Thymus (tissue), 11 donors: Measurements from ENCODE around the gene FMO1. TPM values are rescaled to one million over a fixed set of nuclear protein-coding genes. Genes with fewer than 3 reads are reported as not detected.
A peak's percentile ranks its signal among the peaks of the same experiment; 100 is the strongest.
"Not testable (repeated sequence)": the region's sequence is repeated elsewhere in the genome, so short reads cannot be mapped to it uniquely, and the experiment has no call there.

Source experiments
- DNase-seq, 9 donors: peaks; one replicate each; pipeline ENCODE4 v3.0.0-alpha.2; 2013; ENCODE audit warnings: low spot score in 9 of 9, low read depth in 6 of 9, missing footprints in 1 of 9
- H3K27ac ChIP-seq, 2 donors: one replicate each; pipeline ENCODE4 v1.5.1; 2013; ENCODE audit warnings: control low read depth in 1 of 2, low read depth in 1 of 2, low read length in 1 of 2, mild to moderate bottlenecking in 1 of 2, moderate library complexity in 1 of 2
- H3K27me3 ChIP-seq, 2 donors: one replicate each; pipeline ENCODE4 v1.5.1; 2013; ENCODE audit warnings: low read length in 1 of 2; ENCODE audit not compliant: control insufficient read depth in 2 of 2, insufficient read depth in 1 of 2
- H3K36me3 ChIP-seq, 2 donors: one replicate each; pipeline ENCODE4 v1.5.1; 2013; ENCODE audit warnings: low read length in 1 of 2, mild to moderate bottlenecking in 1 of 2, moderate library complexity in 1 of 2; ENCODE audit not compliant: control insufficient read depth in 2 of 2, insufficient read depth in 2 of 2
- H3K4me1 ChIP-seq, 2 donors: one replicate each; pipeline ENCODE4 v1.5.1; 2013; ENCODE audit warnings: low read length in 2 of 2; ENCODE audit not compliant: control insufficient read depth in 2 of 2, insufficient read depth in 2 of 2
- H3K4me3 ChIP-seq, 2 donors: one replicate each; pipeline ENCODE4 v1.5.1; 2013; ENCODE audit warnings: low read length in 2 of 2, control low read depth in 1 of 2, mild to moderate bottlenecking in 1 of 2
- H3K9me3 ChIP-seq, 2 donors: one replicate each; pipeline ENCODE4 v1.5.1; 2013; ENCODE audit warnings: low read length in 1 of 2, mild to moderate bottlenecking in 1 of 2; ENCODE audit not compliant: control insufficient read depth in 2 of 2, insufficient read depth in 1 of 2
- WGBS: extraction: QIAGEN DNeasy Blood & Tissue Kit; methylation state at CpG from one replicate; pipeline ENCODE4 v1.1.7; 2013; 5-methylcytosine and 5-hydroxymethylcytosine counted together
- polyA plus RNA-seq: library from polyadenylated mRNA; stranded (reverse); fragments of 200-250 nt; gene quantifications from one replicate; pipeline ENCODE4 v1.2.3, GENCODE V29; 2013
- total RNA-seq: library from RNA; stranded (reverse); fragments of 120-200 nt; gene quantifications from one replicate; pipeline ENCODE4 v1.2.4, GENCODE V29; 2013
- donor health status: healthy.

Gene FMO1
- total and polyA plus RNA-seq, 2 donors, result 5.6 to 10.8 TPM

GRCh38 chr1:171217658-171218443 lies 30.4 kb upstream of the FMO1 start:
- no peak for DNase-seq
- H3K27ac ChIP-seq, result no peak overlapping the region
- no peak overlapping the region for H3K4me3 ChIP-seq
- 94% methylated on average over 9 of the region's 9 CpGs for WGBS
- no peaks in the 10 kb centered on the region for H3K36me3 ChIP-seq
- no peaks in the 10 kb centered on the region for H3K4me1 ChIP-seq
- no peaks in the 10 kb centered on the region for H3K27me3 ChIP-seq
- no peaks in the 10 kb centered on the region for H3K9me3 ChIP-seq

- Histone ChIP-seq H3K9me3 (no peaks in the 10 kb centered on the region), H3K4me1 (no peaks in the 10 kb centered on the region), H3K36me3 (no peaks in the 10 kb centered on the region), H3K4me3 (no peak overlapping the region), H3K27ac (no peak overlapping the region), H3K27me3 (no peaks in the 10 kb centered on the region)
- no peak for DNase-seq
- 0% methylated on average over 1 of the region's 1 CpG for WGBS
Observed at GRCh38 chr1:171218661-171219060, 29.6 kb upstream of the FMO1 start.

GRCh38 chr1:171219346-171220080 lies 28.8 kb upstream of the FMO1 start:
- no peaks in the 10 kb centered on the region for H3K27me3 ChIP-seq
- no peak overlapping the region for H3K4me3 ChIP-seq
- no peaks in the 10 kb centered on the region for H3K9me3 ChIP-seq
- no peaks in the 10 kb centered on the region for H3K4me1 ChIP-seq
- H3K27ac ChIP-seq, result no peak overlapping the region
- no peak for DNase-seq
- WGBS, result 94% methylated on average over 2 of the region's 2 CpGs
- H3K36me3 ChIP-seq, result no peaks in the 10 kb centered on the region

- 71% methylated on average over 2 of the region's 2 CpGs for WGBS
- no peaks in the 10 kb centered on the region for H3K27me3 ChIP-seq
- no peaks in the 10 kb centered on the region for H3K4me1 ChIP-seq
- no peaks in the 10 kb centered on the region for H3K36me3 ChIP-seq
- H3K27ac ChIP-seq, result no peak overlapping the region
- no peaks in the 10 kb centered on the region for H3K9me3 ChIP-seq
- no peak for DNase-seq
- H3K4me3 ChIP-seq, result no peak overlapping the region
Observed at GRCh38 chr1:171220081-171220420, 28.2 kb upstream of the FMO1 start.

GRCh38 chr1:171220581-171221054 lies 27.7 kb upstream of the FMO1 start:
- WGBS, result 83% methylated on average over 11 of the region's 11 CpGs
- H3K4me3 ChIP-seq, result no peak overlapping the region

GRCh38 chr1:171221665-171222591 lies 26.4 kb upstream of the FMO1 start:
- 74% methylated on average over 5 of the region's 5 CpGs for WGBS
- H3K4me1 ChIP-seq, result no peaks in the 10 kb centered on the region

More at GRCh38 chr1:171220581-171221054, 27.7 kb upstream of the FMO1 start:
- peak overlapping the region in 1 of 2 donors; percentile 7 for H3K27ac ChIP-seq
- H3K4me1 ChIP-seq, result no peaks in the 10 kb centered on the region
- no peaks in the 10 kb centered on the region for H3K36me3 ChIP-seq
- no peak for DNase-seq
- no peaks in the 10 kb centered on the region for H3K27me3 ChIP-seq
- H3K9me3 ChIP-seq, result no peaks in the 10 kb centered on the region

GRCh38 chr1:171222936-171223335 lies 25.4 kb upstream of the FMO1 start:
- Histone ChIP-seq H3K4me1 (no peaks in the 10 kb centered on the region), H3K4me3 (no peak overlapping the region), H3K36me3 (no peaks in the 10 kb centered on the region), H3K9me3 (no peaks in the 10 kb centered on the region), H3K27me3 (no peaks in the 10 kb centered on the region), H3K27ac (no peak overlapping the region)
- WGBS, result 96% methylated on average over 5 of the region's 5 CpGs
- DNase-seq, result no peak

More at GRCh38 chr1:171221665-171222591, 26.4 kb upstream of the FMO1 start:
- Histone ChIP-seq H3K27ac (peak overlapping the region in 1 of 2 donors; percentile 26), H3K4me3 (no peak overlapping the region), H3K36me3 (no peaks in the 10 kb centered on the region), H3K9me3 (no peaks in the 10 kb centered on the region), H3K27me3 (no peaks in the 10 kb centered on the region)
- DNase-seq, result no peak

GRCh38 chr1:171224257-171224656 lies 24.0 kb upstream of the FMO1 start:
- 96% methylated on average over 4 of the region's 4 CpGs for WGBS
- not testable (repeated sequence) for H3K9me3 ChIP-seq, H3K4me1 ChIP-seq, H3K4me3 ChIP-seq, H3K36me3 ChIP-seq, H3K27me3 ChIP-seq, H3K27ac ChIP-seq, DNase-seq
